ENCODE data around the gene COA3.

COA3 gene

GRCh38 chr17:42833767-42834422 lies 35.4 kb upstream of the COA3 start:
- Histone ChIP-seq H3K4me1 (ENCODE audit: control insufficient read depth, insufficient read depth, low read length) (peaks cover 4% of the 10 kb centered on the region), H3K36me3 (ENCODE audit: control insufficient read depth, insufficient read depth, low read length) (peaks cover 20% of the 10 kb centered on the region), H3K27ac (ENCODE audit: low read depth, low read length) (peak overlapping the region; percentile 94), H3K9ac (ENCODE audit: low read length) (peak overlapping the region; percentile 63), H3K4me3 (ENCODE audit: low read length) (peak overlapping the region; percentile 85), H3K27me3 (ENCODE audit: control insufficient read depth, insufficient read depth, low read length) (no peaks in the 10 kb centered on the region)

GRCh38 chr17:42832934-42833766 lies 34.6 kb upstream of the COA3 start, which contains the start of gene PSME3:
Gene PSME3 (plus strand): TSS chr17:42833397. CDS start chr17:42833632, 235 bp downstream.
- peaks cover 4% of the 10 kb centered on the region for H3K4me1 ChIP-seq (ENCODE audit: control insufficient read depth, insufficient read depth, low read length)
- peak within 1 kb of the TSS; percentile 94 for H3K27ac ChIP-seq (ENCODE audit: low read depth, low read length)
- H3K9ac ChIP-seq (ENCODE audit: low read length): peak within 1 kb of the TSS; percentile 94
- peaks cover 13% of the 10 kb centered on the region for H3K36me3 ChIP-seq (ENCODE audit: control insufficient read depth, insufficient read depth, low read length)
- no peaks in the 10 kb centered on the region for H3K27me3 ChIP-seq (ENCODE audit: control insufficient read depth, insufficient read depth, low read length)
- peak within 1 kb of the TSS; percentile 85 for H3K4me3 ChIP-seq (ENCODE audit: low read length)

GRCh38 chr17:42832213-42832933 lies 33.9 kb upstream of the COA3 start:
- Histone ChIP-seq H3K4me3 (ENCODE audit: low read length) (peak overlapping the region; percentile 85), H3K36me3 (ENCODE audit: control insufficient read depth, insufficient read depth, low read length) (peaks cover 6% of the 10 kb centered on the region), H3K4me1 (ENCODE audit: control insufficient read depth, insufficient read depth, low read length) (peaks cover 4% of the 10 kb centered on the region), H3K27me3 (ENCODE audit: control insufficient read depth, insufficient read depth, low read length) (no peaks in the 10 kb centered on the region), H3K27ac (ENCODE audit: low read depth, low read length) (peak overlapping the region; percentile 94), H3K9ac (ENCODE audit: low read length) (peak overlapping the region; percentile 94)

- Histone ChIP-seq H3K27me3 (ENCODE audit: control insufficient read depth, insufficient read depth, low read length) (no peaks in the 10 kb centered on the region), H3K36me3 (ENCODE audit: control insufficient read depth, insufficient read depth, low read length) (no peaks in the 10 kb centered on the region), H3K4me3 (ENCODE audit: low read length) (no peak overlapping the region), H3K9ac (ENCODE audit: low read length) (no peak overlapping the region), H3K27ac (ENCODE audit: low read depth, low read length) (no peak overlapping the region), H3K4me1 (ENCODE audit: control insufficient read depth, insufficient read depth, low read length) (peaks cover 4% of the 10 kb centered on the region)
Measured at GRCh38 chr17:42830971-42831370, 32.5 kb upstream of the COA3 start.

GRCh38 chr17:42827472-42827871 lies 29.0 kb upstream of the COA3 start:
- Histone ChIP-seq H3K36me3 (ENCODE audit: control insufficient read depth, insufficient read depth, low read length) (no peaks in the 10 kb centered on the region), H3K27ac (ENCODE audit: low read depth, low read length) (no peak overlapping the region), H3K4me3 (ENCODE audit: low read length) (no peak overlapping the region), H3K9ac (ENCODE audit: low read length) (no peak overlapping the region), H3K27me3 (ENCODE audit: control insufficient read depth, insufficient read depth, low read length) (no peaks in the 10 kb centered on the region), H3K4me1 (ENCODE audit: control insufficient read depth, insufficient read depth, low read length) (peaks cover 5% of the 10 kb centered on the region)

GRCh38 chr17:42821176-42821575 lies 22.7 kb upstream of the COA3 start:
- no peaks in the 10 kb centered on the region for H3K27me3 ChIP-seq (ENCODE audit: control insufficient read depth, insufficient read depth, low read length)
- no peak overlapping the region for H3K27ac ChIP-seq (ENCODE audit: low read depth, low read length)
- H3K36me3 ChIP-seq (ENCODE audit: control insufficient read depth, insufficient read depth, low read length): peaks cover 27% of the 10 kb centered on the region
- no peak overlapping the region for H3K9ac ChIP-seq (ENCODE audit: low read length)
- H3K4me1 ChIP-seq (ENCODE audit: control insufficient read depth, insufficient read depth, low read length): peaks cover 4% of the 10 kb centered on the region
- no peak overlapping the region for H3K4me3 ChIP-seq (ENCODE audit: low read length)

- Histone ChIP-seq H3K27ac (ENCODE audit: low read depth, low read length) (no peak overlapping the region), H3K4me3 (ENCODE audit: low read length) (no peak overlapping the region), H3K9ac (ENCODE audit: low read length) (no peak overlapping the region), H3K27me3 (ENCODE audit: control insufficient read depth, insufficient read depth, low read length) (no peaks in the 10 kb centered on the region), H3K36me3 (ENCODE audit: control insufficient read depth, insufficient read depth, low read length) (peaks cover 36% of the 10 kb centered on the region), H3K4me1 (ENCODE audit: control insufficient read depth, insufficient read depth, low read length) (peaks cover 6% of the 10 kb centered on the region)
Measured at GRCh38 chr17:42819939-42820535, 21.5 kb upstream of the COA3 start.

- Histone ChIP-seq H3K27ac (ENCODE audit: low read depth, low read length) (no peak overlapping the region), H3K36me3 (ENCODE audit: control insufficient read depth, insufficient read depth, low read length) (peaks cover 44% of the 10 kb centered on the region), H3K4me1 (ENCODE audit: control insufficient read depth, insufficient read depth, low read length) (peaks cover 3% of the 10 kb centered on the region), H3K9ac (ENCODE audit: low read length) (no peak overlapping the region), H3K27me3 (ENCODE audit: control insufficient read depth, insufficient read depth, low read length) (no peaks in the 10 kb centered on the region), H3K4me3 (ENCODE audit: low read length) (no peak overlapping the region)
Measured at GRCh38 chr17:42818379-42818778, 19.9 kb upstream of the COA3 start.

GRCh38 chr17:42817866-42818265 lies 19.4 kb upstream of the COA3 start:
- peaks cover 44% of the 10 kb centered on the region for H3K36me3 ChIP-seq (ENCODE audit: control insufficient read depth, insufficient read depth, low read length)
- no peak overlapping the region for H3K4me3 ChIP-seq (ENCODE audit: low read length)
- peaks cover 2% of the 10 kb centered on the region for H3K4me1 ChIP-seq (ENCODE audit: control insufficient read depth, insufficient read depth, low read length)
- H3K27ac ChIP-seq (ENCODE audit: low read depth, low read length): no peak overlapping the region
- no peaks in the 10 kb centered on the region for H3K27me3 ChIP-seq (ENCODE audit: control insufficient read depth, insufficient read depth, low read length)
- H3K9ac ChIP-seq (ENCODE audit: low read length): no peak overlapping the region

- H3K27ac ChIP-seq (ENCODE audit: low read depth, low read length): no peak overlapping the region
- H3K4me3 ChIP-seq (ENCODE audit: low read length): no peak overlapping the region
- H3K4me1 ChIP-seq (ENCODE audit: control insufficient read depth, insufficient read depth, low read length): peaks cover 2% of the 10 kb centered on the region
- H3K27me3 ChIP-seq (ENCODE audit: control insufficient read depth, insufficient read depth, low read length): no peaks in the 10 kb centered on the region
- no peak overlapping the region for H3K9ac ChIP-seq (ENCODE audit: low read length)
- H3K36me3 ChIP-seq (ENCODE audit: control insufficient read depth, insufficient read depth, low read length): peaks cover 46% of the 10 kb centered on the region
Measured at GRCh38 chr17:42814633-42815399, 16.3 kb upstream of the COA3 start.

GRCh38 chr17:42809250-42809649 lies 10.7 kb upstream of the COA3 start:
- no peaks in the 10 kb centered on the region for H3K27me3 ChIP-seq (ENCODE audit: control insufficient read depth, insufficient read depth, low read length)
- H3K4me1 ChIP-seq (ENCODE audit: control insufficient read depth, insufficient read depth, low read length): peaks cover 7% of the 10 kb centered on the region
- peaks cover 15% of the 10 kb centered on the region for H3K36me3 ChIP-seq (ENCODE audit: control insufficient read depth, insufficient read depth, low read length)
- H3K27ac ChIP-seq (ENCODE audit: low read depth, low read length): peak overlapping the region; percentile 33
- no peak overlapping the region for H3K4me3 ChIP-seq (ENCODE audit: low read length)
- H3K9ac ChIP-seq (ENCODE audit: low read length): no peak overlapping the region

All from rectal smooth muscle tissue (tissue), 1 donor.